NOMO-1 treated with DMSO at 0.1 percent for 48 hours (cell line): Measurements from ENCODE around the gene AHR.
A peak's percentile ranks its signal among the peaks of the same experiment; 100 is the strongest.
"Not testable (repeated sequence)": the region's sequence is repeated elsewhere in the genome, so short reads cannot be mapped to it uniquely, and the experiment has no call there.

Experiments used
- DNase-seq: peaks from one replicate; lab custom pipeline; 2025; ENCODE audit not compliant: unreplicated experiment; lab: John Stamatoyannopoulos, UW

AHR gene

DNA sequence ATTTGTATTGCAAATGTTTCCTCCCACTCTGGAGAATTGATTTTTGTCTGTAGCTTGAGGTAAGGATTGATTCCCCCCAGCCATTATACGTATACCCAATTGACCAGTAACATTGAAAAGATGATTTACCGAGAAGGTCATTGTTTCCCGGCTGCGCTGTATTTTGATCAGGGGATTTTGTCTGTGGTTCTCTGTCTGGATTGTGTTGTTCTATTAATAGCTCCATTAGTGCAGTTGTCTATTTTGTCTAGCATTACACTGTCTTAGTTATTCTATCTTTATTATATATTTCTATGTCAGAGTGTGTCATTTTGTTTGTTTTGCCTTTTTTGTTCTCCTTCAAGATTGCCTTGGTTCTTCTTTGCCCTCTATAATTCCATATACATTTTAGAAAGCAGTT is 37.7 kb downstream of the AHR start:
- DNase-seq: no peak

DNA sequence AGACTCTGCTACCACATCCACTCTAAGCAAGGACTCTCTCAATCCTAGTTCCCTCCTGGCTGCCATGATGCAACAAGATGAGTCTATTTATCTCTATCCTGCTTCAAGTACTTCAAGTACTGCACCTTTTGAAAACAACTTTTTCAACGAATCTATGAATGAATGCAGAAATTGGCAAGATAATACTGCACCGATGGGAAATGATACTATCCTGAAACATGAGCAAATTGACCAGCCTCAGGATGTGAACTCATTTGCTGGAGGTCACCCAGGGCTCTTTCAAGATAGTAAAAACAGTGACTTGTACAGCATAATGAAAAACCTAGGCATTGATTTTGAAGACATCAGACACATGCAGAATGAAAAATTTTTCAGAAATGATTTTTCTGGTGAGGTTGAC is 40.7 kb downstream of the AHR start:
- no peak for DNase-seq

DNA sequence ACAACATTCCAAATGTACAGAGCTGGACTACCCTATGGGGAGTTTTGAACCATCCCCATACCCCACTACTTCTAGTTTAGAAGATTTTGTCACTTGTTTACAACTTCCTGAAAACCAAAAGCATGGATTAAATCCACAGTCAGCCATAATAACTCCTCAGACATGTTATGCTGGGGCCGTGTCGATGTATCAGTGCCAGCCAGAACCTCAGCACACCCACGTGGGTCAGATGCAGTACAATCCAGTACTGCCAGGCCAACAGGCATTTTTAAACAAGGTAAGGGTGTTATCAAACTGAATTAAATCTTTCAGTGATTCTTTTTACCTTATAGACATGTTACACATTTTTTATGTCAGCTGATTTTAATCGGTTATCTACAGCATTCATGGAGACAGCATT is 41.5 kb downstream of the AHR start:
- no peak for DNase-seq

DNA sequence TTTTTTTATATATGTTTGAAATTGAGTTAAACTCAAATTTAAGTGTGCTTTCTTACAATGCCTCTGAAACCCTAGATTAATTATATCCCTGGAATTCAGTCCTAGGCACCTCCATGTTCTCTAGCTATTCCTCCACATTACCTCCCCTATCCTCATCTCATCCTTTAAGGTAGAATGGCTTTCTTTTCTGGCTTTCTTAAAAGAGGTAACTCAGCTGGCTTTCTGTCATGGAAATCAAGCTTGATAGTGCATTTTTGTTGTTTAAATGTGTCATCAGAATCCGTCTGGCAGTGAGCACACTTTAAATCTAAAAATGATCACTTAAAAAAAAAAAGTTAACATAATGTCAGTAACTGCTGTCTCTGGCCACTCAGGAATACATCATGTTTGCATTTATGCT is 42.2 kb downstream of the AHR start:
- no peak for DNase-seq

DNA sequence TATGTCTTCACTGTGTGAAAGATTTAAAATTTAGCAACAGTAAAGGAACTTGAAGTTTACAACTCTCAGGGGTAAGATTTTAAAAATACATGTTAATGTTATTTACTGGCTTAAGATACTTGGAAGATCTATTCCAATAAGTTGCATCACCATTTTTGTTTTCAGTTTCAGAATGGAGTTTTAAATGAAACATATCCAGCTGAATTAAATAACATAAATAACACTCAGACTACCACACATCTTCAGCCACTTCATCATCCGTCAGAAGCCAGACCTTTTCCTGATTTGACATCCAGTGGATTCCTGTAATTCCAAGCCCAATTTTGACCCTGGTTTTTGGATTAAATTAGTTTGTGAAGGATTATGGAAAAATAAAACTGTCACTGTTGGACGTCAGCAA is 44.3 kb downstream of the AHR start:
- no peak for DNase-seq

DNA sequence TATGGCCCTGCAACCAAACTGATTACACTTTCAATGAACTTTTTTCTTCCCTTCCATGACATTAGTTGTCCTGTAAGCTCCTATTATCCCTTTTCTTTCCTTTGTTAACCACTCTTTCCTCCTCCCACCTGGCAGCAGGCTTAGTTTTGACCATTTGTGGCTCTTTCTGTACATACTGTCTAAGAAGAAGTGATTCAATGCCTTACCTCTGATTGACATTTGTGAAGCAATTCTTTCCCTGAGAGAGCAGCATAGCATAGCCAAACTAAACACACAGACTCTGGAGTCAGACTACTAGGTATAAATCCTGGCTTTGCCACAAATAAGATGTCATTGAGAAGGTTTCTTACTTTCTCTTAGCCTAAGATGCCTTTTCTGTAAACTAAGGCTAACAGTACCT is 48.9 kb downstream of the AHR start:
- no peak for DNase-seq

DNA sequence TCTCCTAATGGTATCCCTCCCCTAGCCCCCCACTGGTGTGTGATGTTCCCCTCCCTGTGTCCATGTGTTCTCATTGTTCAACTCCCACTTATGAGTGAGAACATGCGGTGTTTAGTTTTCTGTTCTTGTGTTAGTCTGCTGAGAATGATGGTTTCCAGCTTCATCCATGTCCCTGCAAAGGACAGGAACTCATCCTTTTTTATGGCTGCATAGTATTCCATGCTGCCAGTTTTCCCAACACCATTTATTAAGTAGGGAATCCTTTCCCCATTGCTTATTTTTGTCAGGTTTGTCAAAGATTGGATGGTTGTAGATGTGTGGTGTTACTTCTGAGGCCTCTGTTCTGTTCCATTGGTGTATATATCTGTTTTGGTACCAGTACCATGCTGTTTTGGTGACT is 50.5 kb downstream of the AHR start:
- not testable (repeated sequence) for DNase-seq

DNA sequence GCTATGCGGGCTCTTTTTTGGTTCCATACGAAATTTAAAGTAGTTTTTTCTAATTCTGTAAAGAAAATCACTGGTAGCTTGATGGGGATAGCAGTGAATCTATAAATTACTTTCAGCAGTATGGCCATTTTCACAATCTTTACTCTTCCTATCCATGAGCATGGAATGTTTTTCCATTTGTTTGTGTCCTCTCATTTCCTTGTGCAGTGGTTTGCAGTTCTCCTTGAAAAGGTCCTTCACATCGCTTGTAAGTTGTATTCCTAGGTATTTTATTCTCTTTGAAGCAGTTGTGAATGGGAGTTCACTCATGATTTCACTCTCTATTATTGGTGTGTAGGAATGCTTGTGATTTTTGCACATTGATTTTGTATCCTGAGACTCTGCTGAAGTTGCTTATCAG is 51.9 kb downstream of the AHR start:
- not testable (repeated sequence) for DNase-seq

DNA sequence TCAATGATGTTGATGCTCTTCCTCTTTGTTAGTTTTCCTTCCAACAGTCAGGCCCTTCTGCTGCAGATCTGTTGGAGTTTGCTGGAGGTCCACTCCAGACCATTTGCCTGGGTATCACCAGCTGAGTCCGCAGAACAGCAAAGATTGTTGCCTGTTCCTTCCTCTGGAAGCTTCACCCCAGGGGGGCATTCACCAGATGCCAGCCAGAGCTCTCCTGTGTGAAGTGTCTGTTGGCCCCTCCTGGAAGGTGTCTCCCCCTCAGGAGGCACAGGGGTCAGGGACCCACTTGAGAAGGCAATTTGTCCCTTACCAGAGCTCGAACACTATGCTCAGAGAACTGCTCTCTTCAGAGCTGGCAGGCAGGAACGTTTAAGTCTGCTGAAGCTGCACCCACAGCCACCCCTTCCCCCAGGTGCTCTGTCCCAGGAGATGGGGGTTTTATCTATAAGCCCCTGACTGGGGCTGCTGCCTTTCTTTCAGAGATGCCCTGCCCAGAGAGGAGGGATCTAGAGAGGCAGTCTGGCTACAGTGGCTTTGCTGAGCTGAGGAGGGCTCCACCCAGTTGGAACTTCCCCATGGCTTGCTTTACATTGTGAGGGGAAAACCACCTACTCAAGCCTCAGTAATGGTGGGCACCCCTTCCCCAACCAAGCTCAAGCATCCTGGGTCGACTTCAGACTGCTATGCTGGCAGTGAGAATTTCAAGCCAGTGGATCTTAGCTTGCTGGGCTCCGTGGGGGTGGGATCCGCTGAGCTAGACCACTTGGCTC is 55.4 kb downstream of the AHR start:
- not testable (repeated sequence) for DNase-seq

DNA sequence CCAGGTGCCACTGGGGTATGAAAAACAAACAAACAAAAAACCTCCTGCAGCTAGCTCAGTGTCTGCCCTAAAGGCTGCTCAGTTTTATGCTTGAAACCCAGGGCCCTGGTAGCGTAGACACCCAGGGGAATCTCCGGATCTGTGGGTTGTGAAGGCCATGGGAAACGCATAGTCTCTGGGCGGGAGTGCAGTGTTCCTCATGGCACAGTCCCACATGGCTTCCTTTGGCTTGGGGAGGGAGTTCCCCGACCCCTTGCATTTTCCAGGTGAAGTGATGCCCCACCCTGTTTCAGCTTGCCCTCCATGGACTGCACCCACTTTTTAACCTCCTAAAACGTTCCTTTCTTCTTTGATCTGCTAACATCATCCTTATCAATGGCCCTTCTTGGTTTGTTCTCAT is 56.0 kb downstream of the AHR start:
- DNase-seq: no peak

DNA sequence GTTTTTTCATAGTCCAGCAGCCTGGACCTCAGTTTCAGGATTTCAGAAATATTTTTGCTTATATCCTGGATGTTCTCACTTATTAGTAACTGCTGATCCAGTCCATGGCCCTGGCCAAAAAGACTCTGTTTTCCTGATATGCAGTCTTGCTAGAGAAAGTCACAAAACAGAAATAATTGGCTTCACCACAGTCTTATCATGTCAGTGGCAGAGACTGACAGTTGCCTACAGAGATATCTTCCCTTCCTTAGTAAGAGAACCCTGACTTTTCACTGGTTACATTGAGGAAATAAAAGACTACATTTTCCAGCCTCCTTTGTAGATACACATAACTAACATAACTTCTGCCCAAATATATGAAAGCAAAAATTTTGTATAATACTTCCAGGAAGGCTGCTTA is 56.6 kb downstream of the AHR start:
- DNase-seq: no peak

DNA sequence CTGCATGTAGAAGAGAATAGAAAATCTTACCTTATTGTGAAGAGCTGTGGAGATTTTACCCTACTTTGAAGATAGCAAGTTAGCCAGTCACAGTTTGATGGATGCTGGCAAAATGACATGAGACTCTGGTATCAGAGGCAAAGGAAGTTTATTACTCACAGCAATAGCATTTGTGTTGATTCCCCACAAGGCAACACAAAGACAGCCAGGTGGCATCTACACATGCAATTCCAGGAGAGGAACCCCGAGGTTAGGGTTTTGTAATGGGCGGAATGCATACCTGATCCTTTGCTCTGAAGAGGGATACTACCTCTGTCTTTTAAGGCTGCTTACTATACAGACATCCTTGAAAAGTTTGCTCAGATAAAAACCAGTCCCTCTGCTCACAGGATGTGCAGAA is 59.5 kb downstream of the AHR start:
- no peak for DNase-seq

DNA sequence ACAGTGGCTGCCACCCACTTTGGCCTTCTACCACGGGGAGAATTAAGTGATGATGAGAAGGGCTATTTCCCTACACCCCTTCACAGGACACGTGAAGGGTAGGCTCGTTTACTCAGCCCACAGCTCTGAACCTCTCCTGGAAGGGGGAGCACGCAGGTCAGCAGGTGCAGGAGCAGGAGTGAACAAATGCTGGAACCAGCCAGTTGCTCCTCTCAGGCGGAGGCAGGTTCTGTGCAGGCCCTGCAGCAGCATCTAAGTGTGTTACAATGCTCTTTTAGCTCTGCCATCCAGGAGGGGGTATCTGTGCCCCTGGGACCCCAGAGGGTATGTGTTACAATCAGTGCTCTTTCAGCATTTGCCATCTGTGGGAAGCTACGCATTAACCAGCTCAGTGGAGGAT is 61.2 kb downstream of the AHR start:
- no peak for DNase-seq

DNA sequence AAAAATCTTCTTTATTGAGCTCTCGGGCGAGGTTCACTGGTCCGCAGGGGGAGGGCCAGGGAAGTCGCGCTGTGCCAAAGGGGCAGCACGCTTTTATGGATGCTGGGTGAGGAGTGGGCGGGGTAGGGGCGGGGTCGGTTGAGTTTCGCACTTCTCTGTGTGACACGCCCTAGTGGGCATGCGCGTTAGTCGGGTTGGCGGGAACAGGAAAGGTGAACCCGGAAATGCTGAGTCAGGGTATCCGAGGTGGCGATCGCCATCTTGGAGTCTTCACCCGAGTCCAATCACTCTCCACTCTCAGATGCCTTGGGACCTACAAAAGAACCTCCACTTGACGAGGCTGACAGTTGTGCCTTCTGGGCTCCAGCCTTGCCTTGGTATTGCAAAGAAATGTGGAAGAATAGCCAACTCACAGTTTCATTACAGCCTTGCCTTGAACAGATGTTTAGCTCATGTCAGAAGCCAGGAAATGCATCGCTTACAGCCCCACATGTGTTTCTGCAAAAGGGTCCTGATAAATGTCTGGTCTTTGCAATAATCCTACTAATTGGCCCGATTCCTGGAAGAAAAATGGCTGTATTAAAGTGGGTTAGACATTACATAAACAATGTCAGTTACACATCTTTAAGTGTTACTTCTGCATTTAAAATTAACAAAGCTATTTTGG is 64.1 kb downstream of the AHR start:
- peak; percentile 35 for DNase-seq

DNA sequence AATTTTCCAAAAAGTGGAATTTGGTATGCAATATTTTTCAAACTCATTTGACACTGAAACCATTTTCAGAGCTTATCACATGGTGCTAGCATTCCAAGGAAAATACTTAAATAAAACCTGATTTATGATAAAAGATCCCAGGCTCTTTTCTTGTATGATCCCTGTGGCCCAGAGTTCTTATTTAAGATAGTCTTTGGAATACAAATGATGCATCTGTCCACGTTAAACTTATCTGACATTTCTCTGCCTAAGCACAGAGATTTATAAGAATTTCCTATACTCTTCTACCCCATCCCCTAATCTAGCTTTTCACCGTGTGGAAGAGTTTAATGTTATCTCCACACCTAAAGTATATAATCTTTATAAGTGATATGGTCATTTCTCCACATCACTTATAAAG is 66.2 kb downstream of the AHR start:
- no peak for DNase-seq

DNA sequence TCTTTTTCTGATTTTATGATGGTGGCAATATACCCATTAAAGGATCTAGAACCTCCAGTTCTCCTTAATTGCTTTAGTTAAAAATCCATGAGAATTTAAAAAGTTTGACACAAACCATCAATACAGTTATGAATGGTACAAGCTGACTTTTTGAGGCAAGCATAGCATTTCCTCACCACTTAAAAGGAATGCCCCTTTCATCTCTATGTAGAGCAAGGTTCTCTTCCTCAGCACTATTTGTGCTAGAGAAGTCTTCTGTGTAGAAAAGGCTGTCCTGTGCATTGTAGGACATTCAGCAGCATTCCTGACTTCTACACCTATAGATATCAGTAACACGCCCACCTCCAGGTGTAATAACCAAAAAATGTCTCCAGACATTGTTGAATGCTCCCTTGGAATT is 67.3 kb downstream of the AHR start:
- DNase-seq: no peak

DNA sequence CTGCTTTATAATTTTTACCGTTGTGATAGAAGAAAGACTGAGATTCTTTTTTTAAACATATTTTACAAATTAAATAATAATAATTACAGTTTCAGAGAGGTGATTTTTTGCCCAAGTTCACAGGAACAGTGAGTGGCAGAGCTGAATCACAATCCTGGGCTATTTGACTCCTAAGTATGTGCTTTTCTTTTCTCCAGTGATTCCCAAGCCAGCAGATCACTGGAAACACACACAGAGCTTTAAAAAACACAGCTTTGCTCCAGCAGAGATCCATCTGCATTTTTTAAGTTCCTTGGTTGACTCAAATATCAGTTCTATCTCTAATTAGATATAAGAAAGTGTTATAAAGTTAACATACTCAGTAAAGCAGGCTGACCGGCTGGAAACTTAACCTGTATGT is 69.0 kb downstream of the AHR start:
- DNase-seq: no peak

DNA sequence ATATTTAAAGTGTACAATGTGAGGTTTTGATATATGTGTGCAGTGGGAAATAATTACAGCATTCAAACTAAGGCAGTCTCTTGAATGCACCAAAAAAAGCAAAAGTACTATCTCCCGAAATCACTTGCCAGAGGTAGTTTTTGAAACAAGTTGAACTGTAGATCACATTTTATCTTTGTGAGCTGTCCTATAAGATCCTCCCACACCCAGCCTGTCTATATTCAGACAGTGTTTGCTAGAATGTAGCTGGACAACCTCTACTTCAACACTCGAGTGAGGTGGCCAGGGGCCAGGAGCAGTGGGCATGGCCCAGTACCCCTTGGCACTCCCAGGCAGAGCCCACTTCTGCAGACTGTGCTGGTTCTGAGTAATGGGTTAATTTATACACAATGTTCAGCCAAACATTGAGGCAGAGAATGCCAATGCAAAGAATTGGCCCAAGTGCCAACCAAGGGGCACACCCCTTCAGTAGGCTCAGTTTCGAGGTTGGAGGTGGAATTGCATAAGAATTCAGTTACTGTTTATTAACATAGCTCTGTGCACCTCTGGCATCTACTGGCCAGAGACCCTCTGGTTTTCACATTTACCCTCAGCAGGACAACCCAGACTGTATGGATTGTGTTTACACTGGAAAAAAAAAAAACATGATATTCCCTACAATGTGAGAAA is 70.5 kb downstream of the AHR start:
- no peak for DNase-seq

DNA sequence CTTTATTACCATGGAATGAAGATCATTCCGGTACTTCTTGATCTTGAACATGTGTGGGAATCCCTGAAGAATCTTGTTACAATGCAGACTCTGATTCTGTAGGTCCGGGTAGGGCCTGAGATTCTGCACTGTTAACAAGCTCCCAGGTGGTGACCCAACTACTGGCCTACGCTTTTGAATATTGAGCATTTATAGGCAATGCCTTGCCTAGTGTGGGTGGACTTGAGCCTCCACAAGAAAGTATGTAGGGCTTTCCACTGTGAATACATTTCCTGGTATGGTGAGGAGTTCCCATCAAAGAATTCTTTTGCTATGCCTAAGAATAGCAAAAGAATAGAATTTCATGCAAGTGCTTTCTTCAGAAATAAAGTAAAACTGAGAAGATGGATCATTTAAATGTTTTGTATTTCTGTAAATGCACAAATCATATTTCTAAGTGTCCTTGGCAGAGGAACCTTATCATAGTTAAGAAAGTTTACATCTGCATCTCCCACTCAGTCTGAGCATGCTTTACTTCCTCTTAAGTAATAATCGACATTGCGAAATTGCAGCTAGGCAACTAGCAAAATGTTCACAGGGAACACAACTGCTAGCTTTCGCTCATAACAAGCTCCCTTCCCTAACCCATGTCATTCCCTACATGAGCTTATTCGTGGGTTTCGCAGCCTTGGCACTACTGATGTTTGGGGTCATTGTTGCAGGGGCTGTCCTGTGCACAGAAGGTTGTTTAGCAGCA is 71.4 kb downstream of the AHR start:
- peak; percentile 94 for DNase-seq

DNA sequence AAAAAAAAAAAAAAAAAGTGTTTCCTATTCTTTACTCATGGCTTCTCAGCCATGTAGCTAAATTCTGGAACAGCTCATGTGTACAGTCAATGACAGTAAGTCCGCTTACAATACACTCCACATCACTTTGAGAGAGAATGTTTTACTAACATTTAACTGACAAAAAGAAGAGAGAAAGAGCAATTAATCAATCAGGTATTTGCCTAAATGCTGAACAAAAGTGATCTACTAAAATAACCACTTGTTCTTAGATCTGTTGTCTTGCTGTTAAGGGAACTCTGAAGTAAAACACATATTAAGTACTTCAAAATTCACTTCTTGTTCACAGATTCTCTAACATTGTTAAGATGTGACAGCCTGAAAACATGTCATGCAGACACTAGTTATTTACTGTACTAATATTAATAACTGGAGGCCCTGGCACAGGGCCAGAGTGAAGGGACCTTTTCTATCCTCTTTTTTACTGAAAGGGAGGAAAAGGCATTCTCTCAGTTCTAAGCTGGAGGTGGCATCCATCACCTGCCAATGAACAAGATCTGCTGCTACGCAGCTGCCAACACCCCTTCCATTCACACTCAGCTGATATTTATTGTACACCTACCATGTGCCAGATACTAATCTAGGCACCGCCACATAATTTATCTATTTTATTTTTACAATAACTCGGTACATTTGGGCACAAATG is 72.6 kb downstream of the AHR start:
- no peak for DNase-seq
